ENCODE data around the gene GTF2A2.

GTF2A2 gene

DNA sequence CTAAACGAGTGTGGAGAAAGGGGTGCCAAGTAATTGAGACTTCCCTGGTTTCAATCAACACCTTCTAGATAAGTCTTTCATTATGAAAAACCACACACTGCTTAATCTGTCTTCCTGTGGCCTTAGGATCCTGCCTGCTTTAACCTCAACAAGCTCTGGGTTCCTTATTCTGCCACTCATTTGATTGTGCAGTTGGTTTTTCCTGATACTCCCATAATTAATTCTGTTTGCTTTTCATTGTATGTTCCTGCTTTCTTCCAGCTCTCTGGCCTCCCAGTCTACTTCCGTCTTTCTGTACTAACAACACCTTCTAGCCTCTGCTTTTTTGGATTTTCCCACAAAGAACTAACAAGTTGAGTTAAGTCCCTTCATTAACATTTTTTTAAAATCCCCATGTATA lies 66.0 kb downstream of the GTF2A2 start:
- H3F3A ChIP-seq (ENCODE audit: control insufficient read depth, insufficient read depth) = no peaks in the 10 kb centered on the region
- no peaks in the 10 kb centered on the region for H3K36me3 ChIP-seq (ENCODE audit: control insufficient read depth, low read length)
- H3K27ac ChIP-seq (ENCODE audit: low read depth, low read length) = no peak overlapping the region
- H3K4me1 ChIP-seq (ENCODE audit: control insufficient read depth, low read length) = no peaks in the 10 kb centered on the region
- no peak overlapping the region for H3K4me2 ChIP-seq (ENCODE audit: low read length)
- H4K20me1 ChIP-seq (ENCODE audit: control insufficient read depth, insufficient read depth, low read depth, low read length) = no peaks in the 10 kb centered on the region
- no peak overlapping the region for H3K4me3 ChIP-seq (ENCODE audit: low read length)
- H3K9me3 ChIP-seq (ENCODE audit: control insufficient read depth, insufficient read depth, low read length) = no peaks in the 10 kb centered on the region
- TF ChIP-seq, protein P1, sequence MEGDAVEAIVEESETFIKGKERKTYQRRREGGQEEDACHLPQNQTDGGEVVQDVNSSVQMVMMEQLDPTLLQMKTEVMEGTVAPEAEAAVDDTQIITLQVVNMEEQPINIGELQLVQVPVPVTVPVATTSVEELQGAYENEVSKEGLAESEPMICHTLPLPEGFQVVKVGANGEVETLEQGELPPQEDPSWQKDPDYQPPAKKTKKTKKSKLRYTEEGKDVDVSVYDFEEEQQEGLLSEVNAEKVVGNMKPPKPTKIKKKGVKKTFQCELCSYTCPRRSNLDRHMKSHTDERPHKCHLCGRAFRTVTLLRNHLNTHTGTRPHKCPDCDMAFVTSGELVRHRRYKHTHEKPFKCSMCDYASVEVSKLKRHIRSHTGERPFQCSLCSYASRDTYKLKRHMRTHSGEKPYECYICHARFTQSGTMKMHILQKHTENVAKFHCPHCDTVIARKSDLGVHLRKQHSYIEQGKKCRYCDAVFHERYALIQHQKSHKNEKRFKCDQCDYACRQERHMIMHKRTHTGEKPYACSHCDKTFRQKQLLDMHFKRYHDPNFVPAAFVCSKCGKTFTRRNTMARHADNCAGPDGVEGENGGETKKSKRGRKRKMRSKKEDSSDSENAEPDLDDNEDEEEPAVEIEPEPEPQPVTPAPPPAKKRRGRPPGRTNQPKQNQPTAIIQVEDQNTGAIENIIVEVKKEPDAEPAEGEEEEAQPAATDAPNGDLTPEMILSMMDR (IDR thresholded peaks at IDR 0.05; ENCODE audit: low read depth, low read length, poor library complexity, severe bottlenecking) = no peak
- TF ChIP-seq EZH2phosphoT487 (IDR thresholded peaks at IDR 0.05; ENCODE audit: borderline replicate concordance, low read length) = no peak
- no peaks in the 10 kb centered on the region for H3K79me2 ChIP-seq (ENCODE audit: control insufficient read depth, low read length)
- no peaks in the 10 kb centered on the region for H3K9me2 ChIP-seq (replicated peaks; ENCODE audit: control insufficient read depth, low read length)
- 0 out of 2 replicates have a peak, but pooled peaks cover 2% of the 10 kb centered on the region for H3K27me3 ChIP-seq (ENCODE audit: control insufficient read depth, low read length)

DNA sequence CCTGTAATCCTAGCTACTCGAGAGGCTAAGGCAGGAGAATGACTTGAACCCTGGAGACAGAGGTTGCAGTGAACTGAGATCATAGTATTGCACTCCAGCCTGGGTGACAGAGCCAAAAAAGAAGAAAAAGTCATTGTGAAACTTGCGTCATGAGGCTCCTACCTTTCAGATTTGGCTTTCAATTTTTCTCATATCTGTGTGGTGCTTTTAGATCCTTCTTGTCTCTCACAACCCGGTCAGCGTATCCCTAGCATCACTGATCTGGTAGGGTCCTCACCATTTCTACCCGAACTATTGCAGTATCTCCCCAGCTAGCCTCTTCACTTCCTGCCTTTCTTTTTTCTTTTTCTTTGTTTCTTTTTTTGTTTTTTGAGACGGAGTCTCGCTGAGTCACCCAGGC lies 67.3 kb downstream of the GTF2A2 start:
- no peak overlapping the region for H3K4me3 ChIP-seq (ENCODE audit: low read length)
- no peaks in the 10 kb centered on the region for H3K9me3 ChIP-seq (ENCODE audit: control insufficient read depth, insufficient read depth, low read length)
- H4K20me1 ChIP-seq (ENCODE audit: control insufficient read depth, insufficient read depth, low read depth, low read length) = no peaks in the 10 kb centered on the region
- H3K79me2 ChIP-seq (ENCODE audit: control insufficient read depth, low read length) = no peaks in the 10 kb centered on the region
- 0 out of 2 replicates have a peak, but pooled peaks cover 2% of the 10 kb centered on the region for H3K27me3 ChIP-seq (ENCODE audit: control insufficient read depth, low read length)
- no peak overlapping the region for H3K27ac ChIP-seq (ENCODE audit: low read depth, low read length)
- H3K9me2 ChIP-seq (replicated peaks; ENCODE audit: control insufficient read depth, low read length) = no peaks in the 10 kb centered on the region
- H3F3A ChIP-seq (ENCODE audit: control insufficient read depth, insufficient read depth) = no peaks in the 10 kb centered on the region
- H3K4me1 ChIP-seq (ENCODE audit: control insufficient read depth, low read length) = no peaks in the 10 kb centered on the region
- H3K4me2 ChIP-seq (ENCODE audit: low read length) = no peak overlapping the region
- TF ChIP-seq, protein P1 (IDR thresholded peaks at IDR 0.05; ENCODE audit: low read depth, low read length, poor library complexity, severe bottlenecking) = no peak
- TF ChIP-seq EZH2phosphoT487 (IDR thresholded peaks at IDR 0.05; ENCODE audit: borderline replicate concordance, low read length) = no peak
- no peaks in the 10 kb centered on the region for H3K36me3 ChIP-seq (ENCODE audit: control insufficient read depth, low read length)
